WTC11 (cell line): ENCODE results near the gene CHTF18. TPM values are rescaled to one million over a fixed set of nuclear protein-coding genes. Genes with fewer than 3 reads are reported as not detected.
A peak's percentile ranks its signal among the peaks of the same experiment; 100 is the strongest.

Experiments
- ATAC-seq: fragments of 200-7000 bp; cut with Tn5 transposase; 2 replicates; pipeline ENCODE4 v1.10.0; 2021; ENCODE audit warnings: mild to moderate bottlenecking, moderate library complexity
- CTCF ChIA-PET: fragments of 300-600 bp; sonication (Branson Sonifier 250); formaldehyde crosslinking; loops from one replicate; lab custom pipeline; 2021; ENCODE audit warnings: antibody characterized with exemption; lab: Charles Lee
- POLR2A ChIA-PET: fragments of 350-600 bp; sonication (Branson Sonifier 250); formaldehyde crosslinking; loops from one replicate; lab custom pipeline; 2021; ENCODE audit warnings: antibody characterized with exemption; lab: Charles Lee
- DNase-seq: peaks from one replicate; pipeline ENCODE4 v3.0.0; 2021; ENCODE audit warnings: low spot score
- H3K27ac Mint-ChIP-seq: 2 replicates; pipeline ENCODE4 v1.8.0; 2021; ENCODE audit warnings: mixed read lengths
- H3K27me3 Mint-ChIP-seq: 2 replicates; pipeline ENCODE4 v1.8.0; 2021; ENCODE audit warnings: low read depth, mild to moderate bottlenecking, moderate library complexity, mixed read lengths
- H3K36me3 Mint-ChIP-seq: 2 replicates; pipeline ENCODE4 v1.8.0; 2021; ENCODE audit warnings: mixed read lengths
- H3K4me1 Mint-ChIP-seq: 2 replicates; pipeline ENCODE4 v1.8.0; 2022; ENCODE audit warnings: mixed read lengths
- H3K4me3 Mint-ChIP-seq: 2 replicates; pipeline ENCODE4 v1.8.0; 2021; ENCODE audit warnings: mild to moderate bottlenecking, moderate library complexity, mixed read lengths
- H3K9me3 Mint-ChIP-seq: 2 replicates; pipeline ENCODE4 v1.8.0; 2021; ENCODE audit warnings: mixed read lengths
- JAZF1 ChIP-seq: fragments of 250-450 bp; sonication (Bioruptor Pico); IDR thresholded peaks from 2 replicates; pipeline ENCODE4 v1.9.0; 2021; ENCODE audit warnings: moderate library complexity, mild to moderate bottlenecking, inconsistent platforms
- KAT7 ChIP-seq: sonication (generic); formaldehyde crosslinking; IDR thresholded peaks from 2 replicates; pipeline ENCODE4 v1.8.1; 2023; ENCODE audit warnings: missing genetic modification reagents, mild to moderate bottlenecking, borderline replicate concordance
- OVOL2 ChIP-seq: fragments of 250-450 bp; sonication (Bioruptor Pico); IDR thresholded peaks from 2 replicates; pipeline ENCODE4 v1.9.0; 2021; ENCODE audit warnings: mild to moderate bottlenecking, borderline replicate concordance
- RELA ChIP-seq: sonication (generic); formaldehyde crosslinking; IDR thresholded peaks from 2 replicates; pipeline ENCODE4 v1.8.1; 2022; ENCODE audit warnings: missing genetic modification reagents, mild to moderate bottlenecking, borderline replicate concordance
- SMAD4 ChIP-seq: sonication (generic); formaldehyde crosslinking; IDR thresholded peaks from 2 replicates; pipeline ENCODE4 v1.8.0; 2022; ENCODE audit warnings: mild to moderate bottlenecking, missing genetic modification reagents
- TP53 ChIP-seq: sonication (generic); formaldehyde crosslinking; IDR thresholded peaks from 2 replicates; pipeline ENCODE4 v1.8.1; 2023; ENCODE audit warnings: mild to moderate bottlenecking, missing genetic modification reagents
- total RNA-seq: library from RNA; stranded (reverse); gene quantifications from 3 replicates; pipeline ENCODE4 v1.2.3, GENCODE V29; 2021
- TF ChIP-seq, protein P1 (sequence below): fragments of 250-450 bp; sonication (Bioruptor Pico); IDR thresholded peaks from 2 replicates; pipeline ENCODE4 v1.9.0; 2021; ENCODE audit warnings: mild to moderate bottlenecking
- TF ChIP-seq, protein P2 (sequence below): sonication (generic); formaldehyde crosslinking; IDR thresholded peaks from 2 replicates; pipeline ENCODE4 v1.8.0; 2023; ENCODE audit warnings: missing genetic modification reagents, mild to moderate bottlenecking, borderline replicate concordance
- TF ChIP-seq, protein P3 (sequence below): sonication (generic); formaldehyde crosslinking; IDR thresholded peaks from 2 replicates; pipeline ENCODE4 v1.8.0; 2023; ENCODE audit warnings: mild to moderate bottlenecking, missing genetic modification reagents
- TF ChIP-seq, protein P4 (sequence below): sonication (generic); formaldehyde crosslinking; IDR thresholded peaks from 2 replicates; pipeline ENCODE4 v1.8.1; 2022; ENCODE audit warnings: mild to moderate bottlenecking, missing genetic modification reagents, moderate library complexity, borderline replicate concordance

CHTF18 gene
- total RNA-seq, 1 experiment from 2014 or later: 183 TPM

DNA sequence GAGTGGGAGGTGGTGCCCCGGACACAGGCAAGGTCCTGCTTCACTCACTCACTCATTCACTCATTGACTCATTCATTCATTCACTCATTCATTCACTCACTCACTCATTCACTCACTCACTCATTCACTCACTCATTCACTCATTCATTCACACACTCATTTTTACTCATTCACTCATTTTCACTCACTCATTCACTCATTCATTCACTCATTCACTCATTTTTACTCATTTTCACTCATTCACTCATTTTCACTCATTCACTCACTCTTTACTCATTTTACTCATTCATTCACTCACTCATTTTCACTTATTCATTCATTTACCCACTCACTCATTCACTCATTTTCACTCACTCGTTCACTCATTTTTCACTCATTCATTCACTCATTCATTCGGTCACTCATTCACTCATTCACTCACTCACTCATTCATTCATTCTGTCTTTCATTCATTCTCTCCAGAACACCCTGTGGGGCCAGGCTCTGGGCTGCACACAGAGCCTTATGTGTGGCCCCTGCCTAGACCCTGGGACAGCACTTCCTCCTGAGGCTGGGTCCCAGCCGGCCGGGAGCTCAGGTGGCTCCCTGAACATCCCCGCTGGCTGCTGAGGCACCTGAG lies 9.4 kb upstream of the CHTF18 start:
- H3K9me3 Mint-ChIP-seq: no peaks in the 10 kb centered on the region
- no peaks in the 10 kb centered on the region for H3K27me3 Mint-ChIP-seq
- ChIA-PET CTCF (no interaction called here), POLR2A (no interaction called here)
- DNase-seq: no peak
- TF ChIP-seq RELA (CRISPR knock-in tag) (0 out of 2 replicates have a peak, but pooled peaks have one; percentile 3), SMAD4 (no peak)
- H3K4me3 Mint-ChIP-seq: no peak overlapping the region
- H3K27ac Mint-ChIP-seq: no peak overlapping the region
- ATAC-seq: no peak
- no peaks in the 10 kb centered on the region for H3K36me3 Mint-ChIP-seq
- no peaks in the 10 kb centered on the region for H3K4me1 Mint-ChIP-seq

DNA sequence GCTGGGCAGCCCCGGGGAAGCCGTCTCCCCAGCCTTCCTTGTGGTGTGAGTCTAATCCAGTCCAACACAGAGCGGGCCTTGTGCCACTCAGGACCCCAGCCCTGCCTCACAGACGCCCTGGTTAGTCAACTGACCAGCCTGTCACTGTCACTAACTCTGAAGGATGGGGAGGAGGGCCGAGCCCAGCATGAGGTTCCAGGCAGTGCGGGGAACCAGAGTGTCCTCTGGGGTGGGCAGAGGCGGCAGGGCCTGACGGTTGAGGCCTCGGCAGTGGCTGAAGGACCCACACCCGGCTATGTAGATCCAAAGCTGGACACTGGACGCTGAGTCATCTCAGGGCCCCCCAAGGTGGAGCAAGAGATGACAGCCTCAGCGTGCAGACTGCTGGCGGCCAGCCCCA lies 8.9 kb upstream of the CHTF18 start:
- Mint-ChIP-seq H3K9me3 (no peaks in the 10 kb centered on the region), H3K27ac (no peak overlapping the region), H3K36me3 (no peaks in the 10 kb centered on the region), H3K4me3 (no peak overlapping the region), H3K4me1 (no peaks in the 10 kb centered on the region), H3K27me3 (no peaks in the 10 kb centered on the region)
- ATAC-seq (no peak), DNase-seq (no peak)
- POLR2A ChIA-PET: no interaction called here
- CTCF ChIA-PET: no interaction called here
- TF ChIP-seq JAZF1 (CRISPR knock-in tag): no peak

DNA sequence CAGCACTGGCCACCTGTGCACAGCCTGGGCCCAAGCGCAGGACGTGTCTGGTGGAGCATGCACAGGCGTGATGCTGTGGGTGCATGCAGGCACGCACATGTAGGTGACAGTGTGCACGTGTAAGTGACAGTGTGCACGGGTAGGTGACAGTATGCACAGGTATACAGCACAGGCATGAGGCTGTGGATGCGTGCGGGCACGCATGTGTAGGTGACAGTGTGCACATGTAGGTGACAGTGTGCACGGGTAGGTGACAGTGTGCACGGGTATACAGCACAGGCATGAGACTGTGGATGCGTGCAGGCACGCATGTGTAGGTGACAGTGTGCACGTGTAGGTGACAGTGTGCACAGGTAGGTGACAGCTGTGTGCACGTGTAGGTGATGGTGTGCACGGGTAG lies 8.1 kb upstream of the CHTF18 start:
- Mint-ChIP-seq H3K36me3 (no peaks in the 10 kb centered on the region), H3K4me1 (no peaks in the 10 kb centered on the region), H3K27ac (no peak overlapping the region), H3K9me3 (no peaks in the 10 kb centered on the region), H3K4me3 (no peak overlapping the region), H3K27me3 (no peaks in the 10 kb centered on the region)
- TF ChIP-seq, protein P1, sequence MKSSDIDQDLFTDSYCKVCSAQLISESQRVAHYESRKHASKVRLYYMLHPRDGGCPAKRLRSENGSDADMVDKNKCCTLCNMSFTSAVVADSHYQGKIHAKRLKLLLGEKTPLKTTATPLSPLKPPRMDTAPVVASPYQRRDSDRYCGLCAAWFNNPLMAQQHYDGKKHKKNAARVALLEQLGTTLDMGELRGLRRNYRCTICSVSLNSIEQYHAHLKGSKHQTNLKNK (CRISPR knock-in tag): no peak
- TF ChIP-seq, protein P2, sequence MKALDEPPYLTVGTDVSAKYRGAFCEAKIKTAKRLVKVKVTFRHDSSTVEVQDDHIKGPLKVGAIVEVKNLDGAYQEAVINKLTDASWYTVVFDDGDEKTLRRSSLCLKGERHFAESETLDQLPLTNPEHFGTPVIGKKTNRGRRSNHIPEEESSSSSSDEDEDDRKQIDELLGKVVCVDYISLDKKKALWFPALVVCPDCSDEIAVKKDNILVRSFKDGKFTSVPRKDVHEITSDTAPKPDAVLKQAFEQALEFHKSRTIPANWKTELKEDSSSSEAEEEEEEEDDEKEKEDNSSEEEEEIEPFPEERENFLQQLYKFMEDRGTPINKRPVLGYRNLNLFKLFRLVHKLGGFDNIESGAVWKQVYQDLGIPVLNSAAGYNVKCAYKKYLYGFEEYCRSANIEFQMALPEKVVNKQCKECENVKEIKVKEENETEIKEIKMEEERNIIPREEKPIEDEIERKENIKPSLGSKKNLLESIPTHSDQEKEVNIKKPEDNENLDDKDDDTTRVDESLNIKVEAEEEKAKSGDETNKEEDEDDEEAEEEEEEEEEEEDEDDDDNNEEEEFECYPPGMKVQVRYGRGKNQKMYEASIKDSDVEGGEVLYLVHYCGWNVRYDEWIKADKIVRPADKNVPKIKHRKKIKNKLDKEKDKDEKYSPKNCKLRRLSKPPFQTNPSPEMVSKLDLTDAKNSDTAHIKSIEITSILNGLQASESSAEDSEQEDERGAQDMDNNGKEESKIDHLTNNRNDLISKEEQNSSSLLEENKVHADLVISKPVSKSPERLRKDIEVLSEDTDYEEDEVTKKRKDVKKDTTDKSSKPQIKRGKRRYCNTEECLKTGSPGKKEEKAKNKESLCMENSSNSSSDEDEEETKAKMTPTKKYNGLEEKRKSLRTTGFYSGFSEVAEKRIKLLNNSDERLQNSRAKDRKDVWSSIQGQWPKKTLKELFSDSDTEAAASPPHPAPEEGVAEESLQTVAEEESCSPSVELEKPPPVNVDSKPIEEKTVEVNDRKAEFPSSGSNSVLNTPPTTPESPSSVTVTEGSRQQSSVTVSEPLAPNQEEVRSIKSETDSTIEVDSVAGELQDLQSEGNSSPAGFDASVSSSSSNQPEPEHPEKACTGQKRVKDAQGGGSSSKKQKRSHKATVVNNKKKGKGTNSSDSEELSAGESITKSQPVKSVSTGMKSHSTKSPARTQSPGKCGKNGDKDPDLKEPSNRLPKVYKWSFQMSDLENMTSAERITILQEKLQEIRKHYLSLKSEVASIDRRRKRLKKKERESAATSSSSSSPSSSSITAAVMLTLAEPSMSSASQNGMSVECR: no peak
- TF ChIP-seq, protein P3, sequence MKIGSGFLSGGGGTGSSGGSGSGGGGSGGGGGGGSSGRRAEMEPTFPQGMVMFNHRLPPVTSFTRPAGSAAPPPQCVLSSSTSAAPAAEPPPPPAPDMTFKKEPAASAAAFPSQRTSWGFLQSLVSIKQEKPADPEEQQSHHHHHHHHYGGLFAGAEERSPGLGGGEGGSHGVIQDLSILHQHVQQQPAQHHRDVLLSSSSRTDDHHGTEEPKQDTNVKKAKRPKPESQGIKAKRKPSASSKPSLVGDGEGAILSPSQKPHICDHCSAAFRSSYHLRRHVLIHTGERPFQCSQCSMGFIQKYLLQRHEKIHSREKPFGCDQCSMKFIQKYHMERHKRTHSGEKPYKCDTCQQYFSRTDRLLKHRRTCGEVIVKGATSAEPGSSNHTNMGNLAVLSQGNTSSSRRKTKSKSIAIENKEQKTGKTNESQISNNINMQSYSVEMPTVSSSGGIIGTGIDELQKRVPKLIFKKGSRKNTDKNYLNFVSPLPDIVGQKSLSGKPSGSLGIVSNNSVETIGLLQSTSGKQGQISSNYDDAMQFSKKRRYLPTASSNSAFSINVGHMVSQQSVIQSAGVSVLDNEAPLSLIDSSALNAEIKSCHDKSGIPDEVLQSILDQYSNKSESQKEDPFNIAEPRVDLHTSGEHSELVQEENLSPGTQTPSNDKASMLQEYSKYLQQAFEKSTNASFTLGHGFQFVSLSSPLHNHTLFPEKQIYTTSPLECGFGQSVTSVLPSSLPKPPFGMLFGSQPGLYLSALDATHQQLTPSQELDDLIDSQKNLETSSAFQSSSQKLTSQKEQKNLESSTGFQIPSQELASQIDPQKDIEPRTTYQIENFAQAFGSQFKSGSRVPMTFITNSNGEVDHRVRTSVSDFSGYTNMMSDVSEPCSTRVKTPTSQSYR (CRISPR knock-in tag): no peak
- TF ChIP-seq TP53 (no peak), OVOL2 (CRISPR knock-in tag) (no peak), KAT7 (CRISPR knock-in tag) (no peak)
- TF ChIP-seq, protein P4, sequence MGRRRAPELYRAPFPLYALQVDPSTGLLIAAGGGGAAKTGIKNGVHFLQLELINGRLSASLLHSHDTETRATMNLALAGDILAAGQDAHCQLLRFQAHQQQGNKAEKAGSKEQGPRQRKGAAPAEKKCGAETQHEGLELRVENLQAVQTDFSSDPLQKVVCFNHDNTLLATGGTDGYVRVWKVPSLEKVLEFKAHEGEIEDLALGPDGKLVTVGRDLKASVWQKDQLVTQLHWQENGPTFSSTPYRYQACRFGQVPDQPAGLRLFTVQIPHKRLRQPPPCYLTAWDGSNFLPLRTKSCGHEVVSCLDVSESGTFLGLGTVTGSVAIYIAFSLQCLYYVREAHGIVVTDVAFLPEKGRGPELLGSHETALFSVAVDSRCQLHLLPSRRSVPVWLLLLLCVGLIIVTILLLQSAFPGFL (CRISPR knock-in tag): no peak
- ChIA-PET CTCF (interaction anchor here (0.6 kb wide), 1 partner anchor 1191 kb away, joined by 3 read pairs; no protein-coding TSS in a partner anchor), POLR2A (no interaction called here)
- ATAC-seq (no peak), DNase-seq (no peak)
